ENCODE data around the gene FAM200B. TPM values are rescaled to one million over a fixed set of nuclear protein-coding genes. Genes with fewer than 3 reads are reported as not detected.

Gene FAM200B
- 1 to 10 TPM; 8.3 to 8.9 TPM for total RNA-seq

GRCh38 chr4:15681372-15682241, at the start of gene FAM200B:
Gene FAM200B, plus strand, starts transcription at chr4:15681827. Its CDS starts 5,151 bp downstream, at chr4:15686978.
- H3K27ac Mint-ChIP-seq, result peak within 1 kb of the TSS; percentile 95
- intact Hi-C loops (cut with micrococcal nuclease), result loop anchor here (1.0 kb wide), 6 partner anchors 21 to 679 kb away; partner anchors contain the start of genes BST1, CD38, CPEB2 and FBXL5
- DNase-seq, result peak; percentile 99
- H3K9me3 Mint-ChIP-seq, result no peaks in the 10 kb centered on the region
- peak within 1 kb of the TSS; percentile 99 for H3K4me3 Mint-ChIP-seq
- no peaks in the 10 kb centered on the region for H3K27me3 Mint-ChIP-seq
- ChIA-PET CTCF (interaction anchor here (0.6 to 1.9 kb wide), 8 partner anchors 18 to 224 kb away, joined by 3 to 7 read pairs (median 3); partner anchors contain the start of gene FBXL5), POLR2A (interaction anchor here (0.6 to 1.9 kb wide), 5 partner anchors 10 to 67 kb away, joined by 3 to 12 read pairs (median 3); partner anchors contain the start of gene FBXL5)
- H3K4me1 Mint-ChIP-seq (ENCODE audit: low read depth), result peaks cover 29% of the 10 kb centered on the region
- H3K36me3 Mint-ChIP-seq, result peaks cover 23% of the 10 kb centered on the region

DNA sequence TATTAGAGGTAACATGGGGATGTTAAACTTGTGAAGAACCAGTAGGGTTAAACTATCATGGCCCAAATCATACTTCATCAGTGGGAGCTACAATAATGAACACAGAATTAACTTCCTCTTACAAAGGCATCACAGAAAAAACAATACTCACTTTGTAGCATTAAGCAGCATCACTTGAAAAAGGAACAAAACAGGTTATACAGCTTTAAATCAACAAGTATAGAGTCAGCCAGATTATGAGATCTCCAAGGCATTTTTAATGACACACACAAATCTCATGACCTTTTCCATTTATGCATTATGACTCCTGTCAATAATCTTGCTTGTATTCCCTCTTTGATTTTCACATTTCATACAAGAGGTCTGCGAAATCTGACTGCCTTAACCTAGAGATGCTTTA, 44.8 kb upstream of the FAM200B start:
- peaks cover 4% of the 10 kb centered on the region for H3K9me3 Mint-ChIP-seq
- POLR2A ChIA-PET, result no interaction called here
- H3K4me3 Mint-ChIP-seq, result no peak overlapping the region
- no peak for DNase-seq
- peaks cover 2% of the 10 kb centered on the region for H3K4me1 Mint-ChIP-seq (ENCODE audit: low read depth)
- intact Hi-C loops (cut with micrococcal nuclease), result no loop called here
- peaks cover 37% of the 10 kb centered on the region for H3K36me3 Mint-ChIP-seq
- H3K27me3 Mint-ChIP-seq, result no peaks in the 10 kb centered on the region
- CTCF ChIA-PET, result no interaction called here
- H3K27ac Mint-ChIP-seq, result no peak overlapping the region

DNA sequence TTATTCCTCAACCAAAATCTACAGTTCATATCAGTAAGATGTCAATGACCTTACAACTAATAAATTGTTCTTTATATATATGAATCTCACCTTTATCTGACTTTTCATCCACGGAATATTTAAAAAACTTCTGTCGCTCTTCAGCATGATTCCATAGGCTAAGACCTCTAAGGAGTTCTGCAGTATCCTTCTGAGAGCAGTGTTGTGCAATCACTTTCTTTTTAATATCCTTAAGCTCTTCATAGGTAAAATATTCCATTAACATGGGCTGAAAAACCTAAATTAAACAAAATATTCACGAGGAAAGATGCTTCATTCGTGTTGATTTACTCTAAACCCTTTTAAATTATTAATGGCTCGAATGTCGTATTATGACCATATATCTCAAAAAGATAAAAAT, 43.2 kb upstream of the FAM200B start:
- no peak overlapping the region for H3K4me3 Mint-ChIP-seq
- no peak overlapping the region for H3K27ac Mint-ChIP-seq
- peaks cover 7% of the 10 kb centered on the region for H3K4me1 Mint-ChIP-seq (ENCODE audit: low read depth)
- peaks cover 30% of the 10 kb centered on the region for H3K36me3 Mint-ChIP-seq
- CTCF ChIA-PET, result interaction anchor here (1.0 kb wide), 1 partner anchor 13 kb away, joined by 3 read pairs; no protein-coding TSS in a partner anchor
- H3K27me3 Mint-ChIP-seq, result no peaks in the 10 kb centered on the region
- no peak for DNase-seq
- H3K9me3 Mint-ChIP-seq, result no peaks in the 10 kb centered on the region
- POLR2A ChIA-PET, result no interaction called here
- intact Hi-C loops (cut with micrococcal nuclease), result no loop called here

DNA sequence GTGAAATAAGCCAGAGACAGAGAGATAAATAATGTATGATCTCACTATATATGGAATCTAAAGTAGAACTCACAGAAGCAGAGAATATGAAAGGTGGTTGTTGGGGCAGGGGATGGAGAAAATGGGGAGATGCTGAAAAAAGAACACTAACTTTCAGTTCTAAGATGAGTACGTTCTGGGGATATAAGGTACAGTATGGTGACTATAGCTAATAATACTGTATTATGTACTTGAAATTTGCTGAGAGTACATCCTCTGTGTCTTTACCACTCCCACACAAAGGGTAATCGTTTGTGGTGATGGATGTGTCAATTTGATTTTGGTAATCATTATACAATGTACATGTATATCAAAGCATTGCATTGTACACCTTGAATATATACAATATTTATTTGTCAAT, 33.0 kb upstream of the FAM200B start:
- ChIA-PET POLR2A (no interaction called here), CTCF (interaction anchor here (0.6 to 1.6 kb wide), 3 partner anchors 17 to 452 kb away, joined by 3 to 4 read pairs (median 3); no protein-coding TSS in a partner anchor)
- DNase-seq, result no peak
- peaks cover 59% of the 10 kb centered on the region for H3K4me1 Mint-ChIP-seq (ENCODE audit: low read depth)
- no peak overlapping the region for H3K4me3 Mint-ChIP-seq
- no peak overlapping the region for H3K27ac Mint-ChIP-seq
- no peaks in the 10 kb centered on the region for H3K27me3 Mint-ChIP-seq
- H3K36me3 Mint-ChIP-seq, result no peaks in the 10 kb centered on the region
- intact Hi-C loops (cut with micrococcal nuclease), result no loop called here
- H3K9me3 Mint-ChIP-seq, result no peaks in the 10 kb centered on the region

GRCh38 chr4:15649914-15650545, 31.6 kb upstream of the FAM200B start:
- intact Hi-C loops (cut with micrococcal nuclease), result loop anchor here (1.0 to 10.0 kb wide), 6 partner anchors 171 to 1995 kb away; partner anchors contain the start of gene TAPT1

DNA sequence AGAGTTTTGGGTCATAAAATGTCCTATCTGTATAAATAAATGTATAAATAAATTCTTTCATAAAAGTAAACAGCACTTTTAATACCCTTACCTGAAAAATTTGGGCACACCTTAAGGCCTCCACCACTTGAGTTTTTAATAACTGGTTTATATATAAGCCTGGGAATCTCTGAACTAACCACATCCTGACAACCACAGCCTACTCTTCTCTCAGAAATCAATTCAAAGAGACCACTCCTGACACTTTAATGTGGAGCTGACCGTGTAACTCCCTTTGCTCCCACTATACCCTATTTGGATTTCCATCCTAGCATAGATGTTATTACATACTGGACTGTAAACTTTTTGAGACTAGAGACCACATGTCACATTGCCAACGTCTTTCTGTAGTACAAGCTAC, 30.0 kb upstream of the FAM200B start:
- Mint-ChIP-seq H3K27ac (no peak overlapping the region), H3K4me1 (ENCODE audit: low read depth) (peaks cover 63% of the 10 kb centered on the region), H3K4me3 (no peak overlapping the region), H3K36me3 (peaks cover 4% of the 10 kb centered on the region), H3K9me3 (no peaks in the 10 kb centered on the region), H3K27me3 (no peaks in the 10 kb centered on the region)
- intact Hi-C loops (cut with micrococcal nuclease), result loop anchor here (2.0 to 10.0 kb wide), 5 partner anchors 413 to 1997 kb away; partner anchors contain the start of gene TAPT1
- POLR2A ChIA-PET, result no interaction called here
- no peak for DNase-seq
- CTCF ChIA-PET, result interaction anchor here (0.6 to 1.6 kb wide), 7 partner anchors 14 to 1998 kb away, joined by 3 to 5 read pairs (median 3); no protein-coding TSS in a partner anchor

More at GRCh38 chr4:15649914-15650545, 31.6 kb upstream of the FAM200B start:
- CTCF ChIA-PET, result interaction anchor here (0.6 to 1.7 kb wide), 11 partner anchors 9 to 417 kb away, joined by 3 to 6 read pairs (median 3); partner anchors contain the start of gene FAM200B
- no peaks in the 10 kb centered on the region for H3K27me3 Mint-ChIP-seq
- peaks cover 59% of the 10 kb centered on the region for H3K4me1 Mint-ChIP-seq (ENCODE audit: low read depth)
- no peak overlapping the region for H3K4me3 Mint-ChIP-seq
- POLR2A ChIA-PET, result no interaction called here
- peaks cover 4% of the 10 kb centered on the region for H3K36me3 Mint-ChIP-seq
- peak overlapping the region; percentile 55 for H3K27ac Mint-ChIP-seq
- H3K9me3 Mint-ChIP-seq, result no peaks in the 10 kb centered on the region
- DNase-seq, result peak; percentile 65

DNA sequence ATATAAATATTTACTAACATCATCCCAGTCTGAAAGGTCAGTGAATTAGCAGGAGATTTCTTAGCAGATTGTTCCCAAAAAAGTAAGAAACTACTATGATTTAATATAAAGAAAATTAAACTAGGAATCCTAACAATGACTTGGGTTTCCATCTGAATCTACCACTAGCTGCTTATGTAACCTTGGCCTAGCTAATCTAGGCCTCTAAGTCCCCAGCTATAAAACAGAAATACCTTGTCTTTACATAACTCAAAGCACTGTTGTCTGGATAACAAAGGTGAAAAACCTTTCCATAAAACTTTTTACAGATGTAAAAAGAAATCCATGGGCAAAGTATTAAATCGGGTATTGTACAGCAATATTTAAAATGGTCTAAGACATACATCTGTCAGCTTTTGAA, 29.4 kb upstream of the FAM200B start:
- no peak overlapping the region for H3K27ac Mint-ChIP-seq
- H3K9me3 Mint-ChIP-seq, result no peaks in the 10 kb centered on the region
- peaks cover 65% of the 10 kb centered on the region for H3K4me1 Mint-ChIP-seq (ENCODE audit: low read depth)
- intact Hi-C loops (cut with micrococcal nuclease), result loop anchor here (5.0 to 10.0 kb wide), 3 partner anchors 573 to 1997 kb away; partner anchors contain the start of gene TAPT1
- H3K27me3 Mint-ChIP-seq, result no peaks in the 10 kb centered on the region
- no peak overlapping the region for H3K4me3 Mint-ChIP-seq
- ChIA-PET POLR2A (no interaction called here), CTCF (interaction anchor here (0.9 to 1.6 kb wide), 5 partner anchors 128 to 1998 kb away, joined by 3 to 5 read pairs (median 3); no protein-coding TSS in a partner anchor)
- no peak for DNase-seq
- H3K36me3 Mint-ChIP-seq, result peaks cover 4% of the 10 kb centered on the region

- H3K4me3 Mint-ChIP-seq, result peak overlapping the region; percentile 93
- peaks cover 67% of the 10 kb centered on the region for H3K4me1 Mint-ChIP-seq (ENCODE audit: low read depth)
- no peaks in the 10 kb centered on the region for H3K27me3 Mint-ChIP-seq
- peaks cover 6% of the 10 kb centered on the region for H3K36me3 Mint-ChIP-seq
- POLR2A ChIA-PET, result no interaction called here
- intact Hi-C loops (cut with micrococcal nuclease), result loop anchor here (5.0 to 10.0 kb wide), 3 partner anchors 572 to 1998 kb away; partner anchors contain the start of gene TAPT1
- CTCF ChIA-PET, result interaction anchor here (0.9 to 1.6 kb wide), 2 partner anchors 127 to 1999 kb away, joined by 3 read pairs; no protein-coding TSS in a partner anchor
- DNase-seq, result no peak
- H3K9me3 Mint-ChIP-seq, result no peaks in the 10 kb centered on the region
- no peak overlapping the region for H3K27ac Mint-ChIP-seq
These were observed 28.8 kb upstream of the FAM200B start for GRCh38 chr4:15652841-15653240.

DNA sequence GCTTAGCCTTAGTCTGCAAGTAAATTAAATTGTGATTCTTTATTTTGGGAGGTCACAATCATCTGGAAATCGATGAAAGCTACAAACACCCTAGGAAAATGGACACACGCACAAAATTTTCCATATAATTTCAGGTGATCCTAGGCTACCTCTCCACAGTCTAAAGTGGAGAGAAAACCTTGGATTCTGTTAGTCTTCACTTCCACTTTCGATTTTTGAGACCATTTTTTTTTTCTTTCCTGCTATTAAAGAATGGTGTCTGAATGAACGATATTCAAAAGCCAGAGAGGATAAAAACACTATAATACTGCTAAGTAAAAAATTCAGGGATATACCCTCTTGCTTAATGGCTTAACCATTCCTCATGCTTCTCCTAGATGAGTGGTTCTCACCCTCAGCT, 28.2 kb upstream of the FAM200B start:
- no peak for DNase-seq
- peaks cover 9% of the 10 kb centered on the region for H3K36me3 Mint-ChIP-seq
- H3K4me1 Mint-ChIP-seq (ENCODE audit: low read depth), result peaks cover 65% of the 10 kb centered on the region
- ChIA-PET CTCF (interaction anchor here (1.0 to 1.5 kb wide), 5 partner anchors 8 to 652 kb away, joined by 3 to 4 read pairs (median 3); no protein-coding TSS in a partner anchor), POLR2A (interaction anchor here (0.6 to 1.3 kb wide), 3 partner anchors 8 to 651 kb away, joined by 3 to 4 read pairs (median 3); partner anchors contain the start of gene CPEB2)
- H3K9me3 Mint-ChIP-seq, result no peaks in the 10 kb centered on the region
- H3K4me3 Mint-ChIP-seq, result peak overlapping the region; percentile 93
- peak overlapping the region; percentile 92 for H3K27ac Mint-ChIP-seq
- intact Hi-C loops (cut with micrococcal nuclease), result loop anchor here (5.0 to 10.0 kb wide), 3 partner anchors 571 to 1999 kb away; partner anchors contain the start of gene TAPT1
- H3K27me3 Mint-ChIP-seq, result no peaks in the 10 kb centered on the region

- H3K9me3 Mint-ChIP-seq, result no peaks in the 10 kb centered on the region
- H3K36me3 Mint-ChIP-seq, result peaks cover 10% of the 10 kb centered on the region
- CTCF ChIA-PET, result interaction anchor here (0.7 to 1.6 kb wide), 11 partner anchors 9 to 653 kb away, joined by 3 to 4 read pairs (median 3); partner anchors contain the start of gene FAM200B
- POLR2A ChIA-PET, result interaction anchor here (0.6 to 2.4 kb wide), 4 partner anchors 9 to 651 kb away, joined by 3 to 12 read pairs (median 4); partner anchors contain the start of genes CPEB2 and FAM200B
- peak; percentile 32 for DNase-seq
- peak overlapping the region; percentile 93 for H3K4me3 Mint-ChIP-seq
- intact Hi-C loops (cut with micrococcal nuclease), result loop anchor here (1.0 to 10.0 kb wide), 5 partner anchors 125 to 1999 kb away; partner anchors contain the start of genes CD38 and TAPT1
- H3K4me1 Mint-ChIP-seq (ENCODE audit: low read depth), result peaks cover 59% of the 10 kb centered on the region
- H3K27me3 Mint-ChIP-seq, result no peaks in the 10 kb centered on the region
- peak overlapping the region; percentile 92 for H3K27ac Mint-ChIP-seq
These were observed 27.6 kb upstream of the FAM200B start for GRCh38 chr4:15653864-15654592.

Measured in activated CD4-positive, alpha-beta memory T cell treated with anti-CD3 and anti-CD28 coated beads for 36 hours (primary cell).